ENCODE measurements around the gene OR10AD1. TPM values are rescaled to one million over a fixed set of nuclear protein-coding genes. Genes with fewer than 3 reads are reported as not detected.
A peak's percentile ranks its signal among the peaks of the same experiment; 100 is the strongest.

OR10AD1 gene
- total and polyA plus RNA-seq, 9 of the 15 experiments (the other 6 are each of a cell fraction or from before 2014, with no cell fraction given) = not detected

DNA sequence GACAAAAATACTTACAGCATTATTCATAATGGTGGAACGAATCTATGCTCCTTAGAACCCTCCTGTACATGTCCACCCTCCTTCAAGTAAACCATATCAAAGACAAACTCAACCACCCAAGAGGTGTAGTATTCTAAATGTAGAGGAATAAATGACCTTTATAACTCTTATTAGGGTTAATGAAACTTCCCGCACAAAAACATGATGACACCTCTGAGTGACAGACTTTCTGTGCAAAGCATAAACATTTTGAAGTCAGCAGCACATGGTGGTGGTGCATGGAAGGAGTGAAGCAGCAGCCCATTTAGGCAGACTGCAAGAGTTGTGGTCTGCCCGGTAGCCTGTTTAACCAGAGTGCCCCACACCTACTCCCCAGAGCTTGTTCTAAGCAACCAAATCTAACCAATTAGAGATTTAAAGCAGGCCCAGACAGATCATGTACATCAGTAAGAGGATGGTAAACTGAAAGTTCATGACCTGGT lies 45.2 kb downstream of the OR10AD1 start (continued):
- TF ChIP-seq, protein P1, sequence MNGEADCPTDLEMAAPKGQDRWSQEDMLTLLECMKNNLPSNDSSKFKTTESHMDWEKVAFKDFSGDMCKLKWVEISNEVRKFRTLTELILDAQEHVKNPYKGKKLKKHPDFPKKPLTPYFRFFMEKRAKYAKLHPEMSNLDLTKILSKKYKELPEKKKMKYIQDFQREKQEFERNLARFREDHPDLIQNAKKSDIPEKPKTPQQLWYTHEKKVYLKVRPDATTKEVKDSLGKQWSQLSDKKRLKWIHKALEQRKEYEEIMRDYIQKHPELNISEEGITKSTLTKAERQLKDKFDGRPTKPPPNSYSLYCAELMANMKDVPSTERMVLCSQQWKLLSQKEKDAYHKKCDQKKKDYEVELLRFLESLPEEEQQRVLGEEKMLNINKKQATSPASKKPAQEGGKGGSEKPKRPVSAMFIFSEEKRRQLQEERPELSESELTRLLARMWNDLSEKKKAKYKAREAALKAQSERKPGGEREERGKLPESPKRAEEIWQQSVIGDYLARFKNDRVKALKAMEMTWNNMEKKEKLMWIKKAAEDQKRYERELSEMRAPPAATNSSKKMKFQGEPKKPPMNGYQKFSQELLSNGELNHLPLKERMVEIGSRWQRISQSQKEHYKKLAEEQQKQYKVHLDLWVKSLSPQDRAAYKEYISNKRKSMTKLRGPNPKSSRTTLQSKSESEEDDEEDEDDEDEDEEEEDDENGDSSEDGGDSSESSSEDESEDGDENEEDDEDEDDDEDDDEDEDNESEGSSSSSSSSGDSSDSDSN (IDR thresholded peaks at IDR 0.05; ENCODE audit: borderline replicate concordance in 1 of 2, low read depth in 2 of 2, low read length in 2 of 2) = no peak
- no peak for TF ChIP-seq ZNF57 (CRISPR knock-in tag; IDR thresholded peaks at IDR 0.05)
- TF ChIP-seq PRMT5 (CRISPR knock-in tag; IDR thresholded peaks at IDR 0.05) = no peak
- TF ChIP-seq SRSF9 (IDR thresholded peaks at IDR 0.05; ENCODE audit: borderline replicate concordance, low read depth, low read length) = no peak
- TF ChIP-seq ZNF232 (CRISPR knock-in tag; IDR thresholded peaks at IDR 0.05) = no peak
- TF ChIP-seq ATF2 (CRISPR knock-in tag; IDR thresholded peaks at IDR 0.05) = no peak
- no peak for TF ChIP-seq ARHGAP35 (IDR thresholded peaks at IDR 0.05; ENCODE audit: partially characterized antibody)
- TF ChIP-seq NFRKB (IDR thresholded peaks at IDR 0.05; ENCODE audit: low read depth) = 0 out of 2 replicates have a peak, but pooled peaks have one; percentile 18
- no peak for TF ChIP-seq PPARD (CRISPR knock-in tag; IDR thresholded peaks at IDR 0.05)
- TF ChIP-seq, protein P2, sequence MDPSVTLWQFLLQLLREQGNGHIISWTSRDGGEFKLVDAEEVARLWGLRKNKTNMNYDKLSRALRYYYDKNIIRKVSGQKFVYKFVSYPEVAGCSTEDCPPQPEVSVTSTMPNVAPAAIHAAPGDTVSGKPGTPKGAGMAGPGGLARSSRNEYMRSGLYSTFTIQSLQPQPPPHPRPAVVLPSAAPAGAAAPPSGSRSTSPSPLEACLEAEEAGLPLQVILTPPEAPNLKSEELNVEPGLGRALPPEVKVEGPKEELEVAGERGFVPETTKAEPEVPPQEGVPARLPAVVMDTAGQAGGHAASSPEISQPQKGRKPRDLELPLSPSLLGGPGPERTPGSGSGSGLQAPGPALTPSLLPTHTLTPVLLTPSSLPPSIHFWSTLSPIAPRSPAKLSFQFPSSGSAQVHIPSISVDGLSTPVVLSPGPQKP (CRISPR knock-in tag; IDR thresholded peaks at IDR 0.05) = no peak
- no peak for TF ChIP-seq ZNF3 (CRISPR knock-in tag; IDR thresholded peaks at IDR 0.05)
- TF ChIP-seq KLF6 (CRISPR knock-in tag; IDR thresholded peaks at IDR 0.05; ENCODE audit: borderline replicate concordance) = no peak
- TF ChIP-seq, protein P3, sequence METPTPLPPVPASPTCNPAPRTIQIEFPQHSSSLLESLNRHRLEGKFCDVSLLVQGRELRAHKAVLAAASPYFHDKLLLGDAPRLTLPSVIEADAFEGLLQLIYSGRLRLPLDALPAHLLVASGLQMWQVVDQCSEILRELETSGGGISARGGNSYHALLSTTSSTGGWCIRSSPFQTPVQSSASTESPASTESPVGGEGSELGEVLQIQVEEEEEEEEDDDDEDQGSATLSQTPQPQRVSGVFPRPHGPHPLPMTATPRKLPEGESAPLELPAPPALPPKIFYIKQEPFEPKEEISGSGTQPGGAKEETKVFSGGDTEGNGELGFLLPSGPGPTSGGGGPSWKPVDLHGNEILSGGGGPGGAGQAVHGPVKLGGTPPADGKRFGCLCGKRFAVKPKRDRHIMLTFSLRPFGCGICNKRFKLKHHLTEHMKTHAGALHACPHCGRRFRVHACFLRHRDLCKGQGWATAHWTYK (CRISPR knock-in tag; IDR thresholded peaks at IDR 0.05) = no peak
- TF ChIP-seq MEF2D (tag; conservative IDR thresholded peaks at IDR 0.05; ENCODE audit: low read depth) = no peak
- TF ChIP-seq GTF3C2 (IDR thresholded peaks at IDR 0.05; ENCODE audit: borderline replicate concordance, extremely low read depth, insufficient read length) = no peak
- TF ChIP-seq, protein P4, sequence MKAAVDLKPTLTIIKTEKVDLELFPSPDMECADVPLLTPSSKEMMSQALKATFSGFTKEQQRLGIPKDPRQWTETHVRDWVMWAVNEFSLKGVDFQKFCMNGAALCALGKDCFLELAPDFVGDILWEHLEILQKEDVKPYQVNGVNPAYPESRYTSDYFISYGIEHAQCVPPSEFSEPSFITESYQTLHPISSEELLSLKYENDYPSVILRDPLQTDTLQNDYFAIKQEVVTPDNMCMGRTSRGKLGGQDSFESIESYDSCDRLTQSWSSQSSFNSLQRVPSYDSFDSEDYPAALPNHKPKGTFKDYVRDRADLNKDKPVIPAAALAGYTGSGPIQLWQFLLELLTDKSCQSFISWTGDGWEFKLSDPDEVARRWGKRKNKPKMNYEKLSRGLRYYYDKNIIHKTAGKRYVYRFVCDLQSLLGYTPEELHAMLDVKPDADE (conservative IDR thresholded peaks at IDR 0.05; ENCODE audit: control insufficient read depth, low read depth, low read length) = no peak
- no peak for TF ChIP-seq CAMTA2 (CRISPR knock-in tag; conservative IDR thresholded peaks at IDR 0.05)
- TF ChIP-seq BRCA1 (IDR thresholded peaks at IDR 0.05) = no peak
- TF ChIP-seq BRCA1 (CRISPR knock-in tag; IDR thresholded peaks at IDR 0.05) = no peak

All from K562 (cell line).